ENCODE results near the gene KCNJ10. TPM values are rescaled to one million over a fixed set of nuclear protein-coding genes. Genes with fewer than 3 reads are reported as not detected.

The KCNJ10 gene
- total and polyA plus RNA-seq, 7 experiments from 2014 or later, result 0.29 to 0.32 TPM; not detected in 5

DNA sequence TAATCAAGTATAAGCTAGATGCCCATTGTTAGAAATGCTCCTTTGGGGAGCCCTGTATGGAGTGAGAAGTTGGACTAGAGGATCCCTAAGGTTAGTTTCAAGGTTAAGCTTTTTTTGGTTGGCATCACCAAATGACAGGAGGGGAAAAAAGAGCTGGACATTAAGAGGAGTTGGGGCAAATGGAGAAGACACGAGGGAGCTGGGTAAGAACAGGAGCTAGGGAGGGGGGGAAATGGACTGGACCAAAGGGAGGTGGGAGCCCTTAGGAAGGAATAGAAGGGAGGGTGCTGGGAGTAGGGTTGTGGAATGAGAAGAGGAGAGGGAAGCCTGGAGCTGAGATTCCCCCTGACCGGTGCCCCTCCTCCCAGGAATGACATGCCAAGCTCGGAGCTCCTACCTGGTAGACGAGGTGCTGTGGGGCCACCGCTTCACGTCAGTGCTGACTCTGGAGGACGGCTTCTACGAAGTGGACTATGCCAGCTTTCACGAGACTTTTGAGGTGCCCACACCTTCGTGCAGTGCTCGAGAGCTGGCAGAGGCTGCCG is 17.2 kb upstream of the KCNJ10 start:
- H3K27ac Mint-ChIP-seq, result peak overlapping the region in 4 of 9 donors; percentile 1 to 28 (median 14)
- no peak for ATAC-seq
- peaks cover 0 to 4% of the 10 kb centered on the region in 2 donors for H3K27me3 ChIP-seq (ENCODE audit: control insufficient read depth in 2 of 2, insufficient read depth in 2 of 2, low read length in 2 of 2)
- H3K9me3 ChIP-seq (ENCODE audit: control insufficient read depth in 2 of 3, low read length in 3 of 3), result no peaks in the 10 kb centered on the region
- intact Hi-C loops (cut with micrococcal nuclease), result loop anchor here in 1 of 2 donors (10.0 kb wide), 1 partner anchor 952 kb away; no protein-coding TSS in a partner anchor
- H3K4me1 ChIP-seq (ENCODE audit: control insufficient read depth in 2 of 2, insufficient read depth in 2 of 2, low read length in 2 of 2), result peaks cover 0 to 7% of the 10 kb centered on the region in 2 donors
- no peak for DNase-seq
- no peak overlapping the region for H3K27ac ChIP-seq (ENCODE audit: low read depth, low read length)
- H3K27me3 Mint-ChIP-seq, result peaks cover 5 to 15% (median 7%) of the 10 kb centered on the region in 5 donors
- no peak overlapping the region for H3K4me3 Mint-ChIP-seq
- CTCF ChIA-PET, result interaction anchor here (0.6 to 5.6 kb wide), 16 partner anchors 8 to 293 kb away, joined by 3 to 73 read pairs (median 4); partner anchors contain the start of gene IGSF8
- H3K4me1 Mint-ChIP-seq, result peaks cover 7 to 29% (median 20%) of the 10 kb centered on the region in 7 donors
- H3K4me3 ChIP-seq (ENCODE audit: low read length), result no peak overlapping the region
- POLR2A ChIA-PET, result interaction anchor here (0.5 to 4.1 kb wide), 4 partner anchors 11 to 198 kb away, joined by 3 to 22 read pairs (median 5); partner anchors contain the start of genes IGSF8 and PEX19
- peaks cover 0 to 56% (median 15%) of the 10 kb centered on the region in 3 experiments for H3K36me3 ChIP-seq (ENCODE audit: control insufficient read depth in 2 of 3, insufficient read depth in 3 of 3, low read length in 3 of 3)
- no peaks in the 10 kb centered on the region for H3K9me3 Mint-ChIP-seq
- peaks cover 8 to 20% (median 11%) of the 10 kb centered on the region in 5 donors for H3K36me3 Mint-ChIP-seq

DNA sequence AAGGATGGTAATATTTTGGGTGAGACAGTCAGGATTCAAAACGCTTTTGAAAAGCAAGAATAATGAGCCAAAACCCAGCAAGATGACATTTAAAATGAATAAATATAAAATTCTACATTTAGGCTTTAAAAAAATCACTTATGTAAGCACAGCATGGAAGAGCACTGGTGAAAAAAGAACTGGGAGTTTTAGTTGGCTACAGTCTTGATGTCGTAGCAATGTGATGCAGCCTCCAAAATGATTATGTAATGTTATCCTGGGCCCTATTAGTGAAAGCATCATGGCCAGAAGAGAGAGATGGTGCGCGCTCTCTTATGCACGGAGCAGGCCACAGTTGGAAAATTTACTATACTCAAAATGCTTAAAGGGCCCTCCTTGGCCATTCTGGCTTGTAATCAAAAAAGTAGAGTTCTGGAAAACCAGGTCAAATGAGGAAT is 16.5 kb upstream of the KCNJ10 start:
- peaks cover 7 to 24% (median 18%) of the 10 kb centered on the region in 7 donors for H3K4me1 Mint-ChIP-seq

GRCh38 chr1:160085686-160086455 is 15.9 kb upstream of the KCNJ10 start:
- peaks cover 10 to 24% (median 20%) of the 10 kb centered on the region in 7 donors for H3K4me1 Mint-ChIP-seq
- ATAC-seq (peak; percentile 81), DNase-seq (peak; percentile 55 to 81 (median 72))
- Histone ChIP-seq H3K4me1 (ENCODE audit: control insufficient read depth in 2 of 2, insufficient read depth in 2 of 2, low read length in 2 of 2) (peaks cover 0 to 7% of the 10 kb centered on the region in 2 donors), H3K9me3 (ENCODE audit: control insufficient read depth in 2 of 3, low read length in 3 of 3) (no peaks in the 10 kb centered on the region), H3K36me3 (ENCODE audit: control insufficient read depth in 2 of 3, insufficient read depth in 3 of 3, low read length in 3 of 3) (peaks cover 0 to 43% (median 9%) of the 10 kb centered on the region in 3 experiments), H3K27ac (ENCODE audit: low read depth, low read length) (no peak overlapping the region), H3K4me3 (ENCODE audit: low read length) (no peak overlapping the region), H3K27me3 (ENCODE audit: control insufficient read depth in 2 of 2, insufficient read depth in 2 of 2, low read length in 2 of 2) (peaks cover 8 to 9% of the 10 kb centered on the region in 2 donors)
- H3K36me3 Mint-ChIP-seq, result peaks cover 8 to 17% (median 11%) of the 10 kb centered on the region in 5 donors
- POLR2A ChIA-PET, result interaction anchor here (0.9 to 4.1 kb wide), 7 partner anchors 10 to 205 kb away, joined by 3 to 22 read pairs (median 5); partner anchors contain the start of genes IGSF8, PEX19 and PIGM
- H3K4me3 Mint-ChIP-seq, result peak overlapping the region in 6 of 10 donors; percentile 9 to 47 (median 34)
- intact Hi-C loops (cut with micrococcal nuclease), result loop anchor here (1.0 to 10.0 kb wide), 7 partner anchors 12 to 951 kb away; partner anchors contain the start of gene IGSF8 (in 2 of the 2)
- CTCF ChIA-PET, result interaction anchor here (0.6 to 5.6 kb wide), 28 partner anchors 11 to 294 kb away, joined by 3 to 73 read pairs (median 4); partner anchors contain the start of genes IGSF8, KCNJ10 and PIGM
- H3K27ac Mint-ChIP-seq, result peak overlapping the region in 7 of 9 donors; percentile 46 to 80 (median 76)
- H3K9me3 Mint-ChIP-seq, result no peaks in the 10 kb centered on the region
- H3K27me3 Mint-ChIP-seq, result peaks cover 18 to 27% (median 19%) of the 10 kb centered on the region in 5 donors

More for the DNA sequence above, 16.5 kb upstream of the KCNJ10 start:
- H3K4me1 ChIP-seq (ENCODE audit: control insufficient read depth in 2 of 2, insufficient read depth in 2 of 2, low read length in 2 of 2), result peaks cover 0 to 7% of the 10 kb centered on the region in 2 donors
- H3K27me3 ChIP-seq (ENCODE audit: control insufficient read depth in 2 of 2, insufficient read depth in 2 of 2, low read length in 2 of 2), result peaks cover 2 to 4% of the 10 kb centered on the region in 2 donors
- intact Hi-C loops (cut with micrococcal nuclease), result loop anchor here in 1 of 2 donors (10.0 kb wide), 1 partner anchor 952 kb away; no protein-coding TSS in a partner anchor
- no peaks in the 10 kb centered on the region for H3K9me3 ChIP-seq (ENCODE audit: control insufficient read depth in 2 of 3, low read length in 3 of 3)
- Mint-ChIP-seq H3K27ac (peak overlapping the region in 3 of 9 donors; percentile 9 to 69 (median 57)), H3K27me3 (peaks cover 12 to 21% (median 13%) of the 10 kb centered on the region in 5 donors), H3K9me3 (no peaks in the 10 kb centered on the region), H3K36me3 (peaks cover 8 to 17% (median 11%) of the 10 kb centered on the region in 5 donors), H3K4me3 (no peak overlapping the region)
- ChIA-PET CTCF (interaction anchor here (1.0 to 5.6 kb wide), 10 partner anchors 10 to 205 kb away, joined by 3 to 73 read pairs (median 8); partner anchors contain the start of gene IGSF8), POLR2A (interaction anchor here (0.5 to 4.1 kb wide), 5 partner anchors 12 to 198 kb away, joined by 3 to 22 read pairs (median 7); partner anchors contain the start of genes IGSF8 and PEX19)
- H3K4me3 ChIP-seq (ENCODE audit: low read length), result no peak overlapping the region
- peaks cover 0 to 49% (median 15%) of the 10 kb centered on the region in 3 experiments for H3K36me3 ChIP-seq (ENCODE audit: control insufficient read depth in 2 of 3, insufficient read depth in 3 of 3, low read length in 3 of 3)
- ATAC-seq (no peak), DNase-seq (no peak)
- H3K27ac ChIP-seq (ENCODE audit: low read depth, low read length), result no peak overlapping the region

DNA sequence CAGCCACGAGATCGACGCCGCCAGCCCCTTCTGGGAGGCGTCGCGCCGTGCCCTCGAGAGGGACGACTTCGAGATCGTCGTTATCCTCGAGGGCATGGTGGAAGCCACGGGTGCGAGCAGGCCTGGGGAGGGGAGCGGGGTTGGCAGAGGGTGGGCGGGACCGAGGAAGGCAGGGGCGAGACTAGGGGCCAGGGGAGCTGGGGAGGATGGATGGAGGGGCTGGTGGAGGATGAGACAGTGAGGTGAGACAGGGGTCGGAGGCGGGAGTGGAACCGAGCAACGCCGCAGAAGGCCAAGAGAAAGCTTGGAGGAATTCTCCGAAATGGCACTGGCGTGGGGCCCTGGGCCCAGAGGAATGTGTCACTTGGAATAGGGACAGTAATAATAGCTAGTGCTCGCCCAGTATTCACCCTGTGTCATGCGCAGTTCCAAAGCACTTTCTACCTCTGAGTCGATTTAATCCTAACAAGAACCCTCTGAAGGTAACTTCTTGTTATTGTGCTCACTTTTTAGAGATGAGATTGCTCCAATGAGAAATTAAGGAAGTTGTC is 14.9 kb upstream of the KCNJ10 start:
- Histone ChIP-seq H3K4me1 (ENCODE audit: control insufficient read depth in 2 of 2, insufficient read depth in 2 of 2, low read length in 2 of 2) (peaks cover 0 to 7% of the 10 kb centered on the region in 2 donors), H3K27ac (ENCODE audit: low read depth, low read length) (no peak overlapping the region), H3K27me3 (ENCODE audit: control insufficient read depth in 2 of 2, insufficient read depth in 2 of 2, low read length in 2 of 2) (peaks cover 10% of the 10 kb centered on the region in 2 donors), H3K36me3 (ENCODE audit: control insufficient read depth in 2 of 3, insufficient read depth in 3 of 3, low read length in 3 of 3) (peaks cover 0 to 33% (median 7%) of the 10 kb centered on the region in 3 experiments), H3K9me3 (ENCODE audit: control insufficient read depth in 2 of 3, low read length in 3 of 3) (no peaks in the 10 kb centered on the region), H3K4me3 (ENCODE audit: low read length) (no peak overlapping the region)
- Mint-ChIP-seq H3K9me3 (no peaks in the 10 kb centered on the region), H3K27me3 (peaks cover 24 to 37% (median 30%) of the 10 kb centered on the region in 5 donors), H3K27ac (no peak overlapping the region), H3K4me3 (peak overlapping the region in 6 of 10 donors; percentile 30 to 84 (median 74)), H3K4me1 (peaks cover 12 to 24% (median 17%) of the 10 kb centered on the region in 7 donors), H3K36me3 (peaks cover 4 to 17% (median 8%) of the 10 kb centered on the region in 5 donors)
- ChIA-PET POLR2A (interaction anchor here (0.7 to 4.1 kb wide), 5 partner anchors 9 to 206 kb away, joined by 3 to 22 read pairs (median 5); partner anchors contain the start of gene IGSF8), CTCF (interaction anchor here (0.6 to 5.6 kb wide), 19 partner anchors 11 to 295 kb away, joined by 3 to 73 read pairs (median 6); partner anchors contain the start of genes IGSF8, KCNJ10 and PIGM)
- no peak for ATAC-seq
- intact Hi-C loops (cut with micrococcal nuclease), result loop anchor here (1.0 to 10.0 kb wide), 11 partner anchors 13 to 950 kb away; partner anchors contain the start of genes IGSF8 (in 2 of the 2), KCNJ10 (in 1 of the 2) and PIGM (in 1 of the 2)
- no peak for DNase-seq

DNA sequence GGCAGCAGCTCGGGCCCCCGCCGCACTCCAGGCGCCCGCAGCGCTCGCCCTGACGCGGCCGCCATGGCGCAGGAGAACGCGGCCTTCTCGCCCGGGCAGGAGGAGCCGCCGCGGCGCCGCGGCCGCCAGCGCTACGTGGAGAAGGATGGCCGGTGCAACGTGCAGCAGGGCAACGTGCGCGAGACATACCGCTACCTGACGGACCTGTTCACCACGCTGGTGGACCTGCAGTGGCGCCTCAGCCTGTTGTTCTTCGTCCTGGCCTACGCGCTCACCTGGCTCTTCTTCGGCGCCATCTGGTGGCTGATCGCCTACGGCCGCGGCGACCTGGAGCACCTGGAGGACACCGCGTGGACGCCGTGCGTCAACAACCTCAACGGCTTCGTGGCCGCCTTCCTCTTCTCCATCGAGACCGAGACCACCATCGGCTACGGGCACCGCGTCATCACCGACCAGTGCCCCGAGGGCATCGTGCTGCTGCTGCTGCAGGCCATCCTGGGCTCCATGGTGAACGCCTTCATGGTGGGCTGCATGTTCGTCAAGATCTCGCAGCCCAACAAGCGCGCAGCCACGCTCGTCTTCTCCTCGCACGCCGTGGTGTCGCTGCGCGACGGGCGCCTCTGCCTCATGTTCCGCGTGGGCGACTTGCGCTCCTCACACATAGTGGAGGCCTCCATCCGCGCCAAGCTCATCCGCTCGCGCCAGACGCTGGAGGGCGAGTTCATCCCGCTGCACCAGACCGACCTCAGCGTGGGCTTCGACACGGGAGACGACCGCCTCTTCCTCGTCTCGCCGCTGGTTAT is 14.2 kb upstream of the KCNJ10 start:
- ChIA-PET POLR2A (interaction anchor here (0.7 to 4.1 kb wide), 5 partner anchors 9 to 18 kb away, joined by 3 to 22 read pairs (median 5); partner anchors contain the start of gene IGSF8), CTCF (interaction anchor here (0.8 to 5.6 kb wide), 8 partner anchors 12 to 207 kb away, joined by 3 to 73 read pairs (median 8); partner anchors contain the start of genes IGSF8, KCNJ10 and TAGLN2)
- ATAC-seq (peak; percentile 86), DNase-seq (peak; percentile 52 to 77 (median 72))
- H3K36me3 Mint-ChIP-seq, result peaks cover 4 to 17% (median 8%) of the 10 kb centered on the region in 5 donors
- H3K4me3 ChIP-seq (ENCODE audit: low read length), result peak overlapping the region; percentile 51
- peaks cover 0 to 26% (median 7%) of the 10 kb centered on the region in 3 experiments for H3K36me3 ChIP-seq (ENCODE audit: control insufficient read depth in 2 of 3, insufficient read depth in 3 of 3, low read length in 3 of 3)
- peaks cover 26 to 44% (median 36%) of the 10 kb centered on the region in 5 donors for H3K27me3 Mint-ChIP-seq
- peak overlapping the region in 7 of 9 donors; percentile 10 to 53 (median 45) for H3K27ac Mint-ChIP-seq
- no peaks in the 10 kb centered on the region for H3K9me3 Mint-ChIP-seq
- peaks cover 12 to 24% (median 17%) of the 10 kb centered on the region in 7 donors for H3K4me1 Mint-ChIP-seq
- H3K4me1 ChIP-seq (ENCODE audit: control insufficient read depth in 2 of 2, insufficient read depth in 2 of 2, low read length in 2 of 2), result peaks cover 0 to 7% of the 10 kb centered on the region in 2 donors
- peaks cover 13% of the 10 kb centered on the region in 2 donors for H3K27me3 ChIP-seq (ENCODE audit: control insufficient read depth in 2 of 2, insufficient read depth in 2 of 2, low read length in 2 of 2)
- H3K9me3 ChIP-seq (ENCODE audit: control insufficient read depth in 2 of 3, low read length in 3 of 3), result no peaks in the 10 kb centered on the region
- H3K4me3 Mint-ChIP-seq, result peak overlapping the region; percentile 63 to 84 (median 76)
- intact Hi-C loops (cut with micrococcal nuclease), result loop anchor here (1.0 to 10.0 kb wide), 6 partner anchors 14 to 949 kb away; partner anchors contain the start of genes KCNJ10 (in 1 of the 2) and PIGM (in 1 of the 2)
- no peak overlapping the region for H3K27ac ChIP-seq (ENCODE audit: low read depth, low read length)
